Activated B cell treated with CpG ODN at 0.5 μM for 24 hours (primary cell): Measurements from ENCODE around the gene NIPAL3. TPM values are rescaled to one million over a fixed set of nuclear protein-coding genes. Genes with fewer than 3 reads are reported as not detected.
"Not testable (repeated sequence)": the region's sequence is repeated elsewhere in the genome, so short reads cannot be mapped to it uniquely, and the experiment has no call there.

ENCODE experiments used
- ATAC-seq: fragments of 200-7000 bp; cut with Tn5 transposase; one replicate; pipeline ENCODE4 v1.10.0; 2021; ENCODE audit warnings: low read depth, mild to moderate bottlenecking, moderate library complexity
- CTCF ChIA-PET: fragments of 350-600 bp; sonication (Branson Sonifier 250); formaldehyde crosslinking; loops from one replicate; lab custom pipeline; 2021; ENCODE audit warnings: antibody characterized with exemption; lab: Charles Lee
- POLR2A ChIA-PET: fragments of 350-600 bp; sonication (Branson Sonifier 250); formaldehyde crosslinking; loops from one replicate; lab custom pipeline; 2021; ENCODE audit warnings: antibody characterized with exemption; lab: Charles Lee
- DNase-seq: peaks from one replicate; pipeline ENCODE4 v3.0.0; 2022
- H3K27ac Mint-ChIP-seq: one replicate; pipeline ENCODE4 v1.8.0; 2020; ENCODE audit warnings: mixed read lengths
- H3K27me3 Mint-ChIP-seq: one replicate; pipeline ENCODE4 v1.8.0; 2021; ENCODE audit warnings: mixed read lengths
- H3K36me3 Mint-ChIP-seq: one replicate; pipeline ENCODE4 v1.8.0; 2021; ENCODE audit warnings: low read depth, mixed read lengths
- H3K4me1 Mint-ChIP-seq: one replicate; pipeline ENCODE4 v1.8.0; 2021; ENCODE audit warnings: mixed read lengths
- H3K4me3 Mint-ChIP-seq: one replicate; pipeline ENCODE4 v1.8.0; 2020; ENCODE audit warnings: mild to moderate bottlenecking, mixed read lengths
- H3K9me3 Mint-ChIP-seq: one replicate; pipeline ENCODE4 v1.8.0; 2020; ENCODE audit warnings: mixed read lengths
- intact Hi-C: fragments of 100-400 bp; cut with micrococcal nuclease; formaldehyde crosslinking; loops from one replicate; pipeline ENCODE4 v1.15.1; 2024
- total RNA-seq: library from RNA; stranded (reverse); gene quantifications from 2 replicates; pipeline ENCODE4 v1.2.3, GENCODE V29; 2022
- TF ChIP-seq, protein P1 (sequence below): fragments of 200-600 bp; IDR thresholded peaks from one replicate; pipeline ENCODE4 v1.8.0; 2022; ENCODE audit warnings: antibody characterized with exemption, mild to moderate bottlenecking

The NIPAL3 gene
- total RNA-seq, 1 donor from 2014 or later: 23.2 TPM

DNA sequence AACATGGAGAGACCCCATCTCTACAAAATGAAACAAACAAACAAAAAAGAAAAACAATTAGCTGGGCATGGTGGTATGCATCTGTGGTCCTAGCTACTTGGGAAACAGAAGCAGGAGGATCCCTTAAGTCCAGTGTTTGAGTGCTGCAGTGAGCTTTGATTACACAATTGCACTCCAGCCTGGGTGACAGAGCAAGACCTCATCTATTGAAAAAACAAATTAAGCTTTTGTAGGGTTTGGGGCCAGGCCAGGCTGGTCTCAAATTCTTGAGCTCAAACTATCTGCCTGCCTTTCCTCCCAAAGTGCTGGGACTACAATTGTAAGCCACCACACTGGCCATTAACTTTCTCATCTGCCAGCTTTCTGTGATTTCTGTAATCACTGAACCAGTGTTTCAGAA lies 27.2 kb downstream of the NIPAL3 start:
- TF ChIP-seq, protein P1, sequence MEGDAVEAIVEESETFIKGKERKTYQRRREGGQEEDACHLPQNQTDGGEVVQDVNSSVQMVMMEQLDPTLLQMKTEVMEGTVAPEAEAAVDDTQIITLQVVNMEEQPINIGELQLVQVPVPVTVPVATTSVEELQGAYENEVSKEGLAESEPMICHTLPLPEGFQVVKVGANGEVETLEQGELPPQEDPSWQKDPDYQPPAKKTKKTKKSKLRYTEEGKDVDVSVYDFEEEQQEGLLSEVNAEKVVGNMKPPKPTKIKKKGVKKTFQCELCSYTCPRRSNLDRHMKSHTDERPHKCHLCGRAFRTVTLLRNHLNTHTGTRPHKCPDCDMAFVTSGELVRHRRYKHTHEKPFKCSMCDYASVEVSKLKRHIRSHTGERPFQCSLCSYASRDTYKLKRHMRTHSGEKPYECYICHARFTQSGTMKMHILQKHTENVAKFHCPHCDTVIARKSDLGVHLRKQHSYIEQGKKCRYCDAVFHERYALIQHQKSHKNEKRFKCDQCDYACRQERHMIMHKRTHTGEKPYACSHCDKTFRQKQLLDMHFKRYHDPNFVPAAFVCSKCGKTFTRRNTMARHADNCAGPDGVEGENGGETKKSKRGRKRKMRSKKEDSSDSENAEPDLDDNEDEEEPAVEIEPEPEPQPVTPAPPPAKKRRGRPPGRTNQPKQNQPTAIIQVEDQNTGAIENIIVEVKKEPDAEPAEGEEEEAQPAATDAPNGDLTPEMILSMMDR: no peak
- no peak for DNase-seq
- CTCF ChIA-PET: interaction anchor here (0.7 to 1.4 kb wide), 3 partner anchors 11 to 144 kb away, joined by 3 to 6 read pairs (median 5); partner anchors contain the start of gene NIPAL3
- intact Hi-C loops: no loop called here
- Mint-ChIP-seq H3K4me3 (no peak overlapping the region), H3K27ac (no peak overlapping the region), H3K9me3 (no peaks in the 10 kb centered on the region), H3K36me3 (peaks cover 67% of the 10 kb centered on the region), H3K4me1 (no peaks in the 10 kb centered on the region), H3K27me3 (no peaks in the 10 kb centered on the region)
- POLR2A ChIA-PET: interaction anchor here (1.4 kb wide), 1 partner anchor 27 kb away, joined by 5 read pairs; the partner anchor contains the start of gene NIPAL3
- no peak for ATAC-seq

DNA sequence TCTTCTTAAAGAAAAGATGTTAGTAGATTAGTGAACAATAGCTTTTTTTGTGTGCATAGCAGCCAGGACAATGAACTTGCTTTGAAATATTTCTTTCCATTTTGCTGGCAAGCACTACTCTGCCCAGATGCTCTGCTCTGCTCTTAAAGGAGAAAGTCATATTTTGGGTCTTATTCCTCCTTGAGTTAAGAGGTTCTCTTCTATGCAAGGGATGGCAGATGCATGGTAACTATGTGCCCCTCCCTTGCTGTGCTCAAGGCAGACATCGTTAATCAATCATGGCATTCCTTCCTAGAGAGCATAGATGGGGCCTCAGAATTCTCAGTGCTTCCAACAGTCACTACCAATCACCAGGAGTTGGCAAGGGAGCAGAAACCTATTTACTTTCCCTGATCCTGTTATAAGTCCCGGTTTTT lies 27.6 kb downstream of the NIPAL3 start:
- ChIA-PET POLR2A (interaction anchor here (1.4 kb wide), 1 partner anchor 28 kb away, joined by 5 read pairs; the partner anchor contains the start of gene NIPAL3), CTCF (interaction anchor here (1.1 to 1.4 kb wide), 2 partner anchors 27 to 144 kb away, joined by 5 to 6 read pairs; partner anchors contain the start of gene NIPAL3)
- TF ChIP-seq, protein P1: no peak
- no peak overlapping the region for H3K4me3 Mint-ChIP-seq
- ATAC-seq (no peak), DNase-seq (no peak)
- H3K4me1 Mint-ChIP-seq: no peaks in the 10 kb centered on the region
- H3K9me3 Mint-ChIP-seq: no peaks in the 10 kb centered on the region
- H3K36me3 Mint-ChIP-seq: peaks cover 67% of the 10 kb centered on the region
- intact Hi-C loops: no loop called here
- H3K27ac Mint-ChIP-seq: no peak overlapping the region
- H3K27me3 Mint-ChIP-seq: no peaks in the 10 kb centered on the region

DNA sequence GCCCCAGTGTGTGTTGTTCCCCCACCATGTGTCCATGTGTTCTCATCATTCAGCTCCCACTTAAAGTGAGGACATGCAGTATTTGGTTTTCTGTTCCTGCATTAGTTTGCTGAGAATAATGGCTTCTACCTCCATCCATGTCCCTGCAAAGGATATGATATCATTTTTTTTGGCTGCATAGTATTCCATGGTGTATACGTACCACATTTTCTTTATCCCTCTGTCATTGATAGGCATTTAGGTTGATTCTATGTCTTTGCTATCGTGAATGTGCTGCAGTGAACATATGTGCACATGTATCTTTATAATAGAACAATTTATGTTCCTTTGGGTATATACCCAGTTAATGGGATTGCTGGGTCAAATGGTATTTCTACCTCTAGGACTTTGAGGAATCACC lies 30.8 kb downstream of the NIPAL3 start:
- H3K4me3 Mint-ChIP-seq, ATAC-seq, H3K9me3 Mint-ChIP-seq, H3K27me3 Mint-ChIP-seq, CTCF ChIA-PET, DNase-seq, H3K4me1 Mint-ChIP-seq, POLR2A ChIA-PET, H3K27ac Mint-ChIP-seq, intact Hi-C loops: not testable (repeated sequence)
- peaks cover 83% of the 10 kb centered on the region for H3K36me3 Mint-ChIP-seq

DNA sequence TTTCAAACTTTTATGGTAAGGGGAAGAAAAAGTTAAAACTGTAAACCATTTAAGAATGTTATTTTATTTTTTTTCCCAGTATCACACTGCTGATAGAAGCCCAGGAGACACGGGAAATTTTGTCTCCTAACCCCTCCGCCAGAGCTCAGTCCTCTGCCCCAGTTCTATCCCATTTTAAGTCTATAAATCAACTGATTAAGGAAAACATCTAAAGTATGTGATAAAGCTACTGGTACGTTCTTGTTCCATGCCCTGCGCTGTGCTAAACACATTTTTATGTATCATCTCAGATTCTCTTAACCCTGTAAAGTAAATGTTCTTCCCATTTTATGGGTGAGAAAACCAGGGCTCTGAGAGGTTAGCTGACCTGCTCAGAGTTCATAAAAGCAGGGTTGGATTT lies 34.7 kb downstream of the NIPAL3 start:
- ChIA-PET POLR2A (no interaction called here), CTCF (no interaction called here)
- TF ChIP-seq, protein P1: no peak
- ATAC-seq (no peak), DNase-seq (no peak)
- H3K27ac Mint-ChIP-seq: no peak overlapping the region
- no peaks in the 10 kb centered on the region for H3K4me1 Mint-ChIP-seq
- no peaks in the 10 kb centered on the region for H3K27me3 Mint-ChIP-seq
- intact Hi-C loops: no loop called here
- H3K36me3 Mint-ChIP-seq: peaks cover 89% of the 10 kb centered on the region
- H3K9me3 Mint-ChIP-seq: no peaks in the 10 kb centered on the region
- H3K4me3 Mint-ChIP-seq: no peak overlapping the region

DNA sequence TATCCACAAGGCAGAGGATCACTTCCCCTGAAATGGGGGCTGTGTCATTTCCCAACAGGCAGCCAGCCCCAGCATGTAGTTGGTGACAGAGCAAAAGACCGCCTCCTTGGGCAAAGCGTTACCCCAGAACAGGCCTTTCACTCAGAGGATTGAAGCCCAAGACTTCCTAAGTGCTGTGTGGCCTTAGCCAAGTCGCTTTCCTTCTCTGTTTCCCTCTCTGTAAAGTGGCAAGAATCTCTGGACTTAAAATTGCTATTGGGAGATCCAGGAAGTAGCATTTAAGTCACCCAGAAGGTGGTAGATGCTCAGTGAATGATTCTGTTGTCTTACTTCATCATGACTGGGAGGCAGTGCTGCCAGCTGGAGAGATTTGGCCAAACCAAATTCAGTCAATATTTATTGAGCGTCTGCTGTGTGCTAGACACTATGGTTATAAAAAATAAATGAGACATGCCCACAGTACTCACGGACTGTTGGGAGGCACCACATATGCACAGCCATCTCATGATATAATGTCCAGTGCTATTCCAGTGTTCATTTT lies 35.3 kb downstream of the NIPAL3 start:
- CTCF ChIA-PET: no interaction called here

More for the DNA sequence above, 35.3 kb downstream of the NIPAL3 start:
- no peaks in the 10 kb centered on the region for H3K9me3 Mint-ChIP-seq
- TF ChIP-seq, protein P1: no peak
- no peak overlapping the region for H3K4me3 Mint-ChIP-seq
- intact Hi-C loops: no loop called here
- DNase-seq: no peak
- H3K36me3 Mint-ChIP-seq: peaks cover 90% of the 10 kb centered on the region
- no peaks in the 10 kb centered on the region for H3K4me1 Mint-ChIP-seq
- POLR2A ChIA-PET: no interaction called here
- no peak overlapping the region for H3K27ac Mint-ChIP-seq
- no peak for ATAC-seq
- H3K27me3 Mint-ChIP-seq: no peaks in the 10 kb centered on the region
